Sigmoid colon (tissue), 4 donors: Measurements from ENCODE around the gene XIAP.

Experiments
- CTCF ChIP-seq, 4 experiments: fragments of 450-650 bp in 3 of 4; fragments of 200-600 bp in 1 of 4; IDR thresholded peaks; one replicate each; pipeline ENCODE4 v1.5.1; 2016 to 2019; ENCODE audit warnings: antibody characterized with exemption in 4 of 4, mild to moderate bottlenecking in 3 of 4, moderate library complexity in 2 of 4
- EP300 ChIP-seq, 4 donors: sonication (generic); formaldehyde crosslinking; IDR thresholded peaks; one replicate each; pipeline ENCODE4 v1.6.1; 2017; ENCODE audit warnings: antibody characterized with exemption in 4 of 4
- POLR2A ChIP-seq, 2 donors: fragments of 450-650 bp; IDR thresholded peaks; one replicate each; pipeline ENCODE4 v1.6.1; 2016; ENCODE audit warnings: antibody characterized with exemption in 2 of 2, mild to moderate bottlenecking in 2 of 2, moderate library complexity in 2 of 2
- POLR2AphosphoS5 ChIP-seq, 4 donors: sonication (generic); formaldehyde crosslinking; IDR thresholded peaks; one replicate each; pipeline ENCODE4 v1.6.1; 2017; ENCODE audit warnings: antibody characterized with exemption in 4 of 4

GRCh38 chrX:123846577-123847038 is 13.2 kb upstream of the XIAP start:
- no peak for TF ChIP-seq CTCF (IDR thresholded peaks at IDR 0.05)
- TF ChIP-seq POLR2AphosphoS5 (IDR thresholded peaks at IDR 0.05) = no peak
- TF ChIP-seq EP300 (IDR thresholded peaks at IDR 0.05) = no peak
- TF ChIP-seq POLR2A (IDR thresholded peaks at IDR 0.05) = no peak
